CD4-positive, CD25-positive, alpha-beta regulatory T cell (primary cell): ENCODE measurements around the gene RAB17. TPM values are rescaled to one million over a fixed set of nuclear protein-coding genes. Genes with fewer than 3 reads are reported as not detected.

ENCODE experiments used
- ATAC-seq, 2 donors: fragments of 150-1000 bp; cut with Tn5 transposase; one replicate each; pipeline ENCODE4 v1.10.0; 2021; ENCODE audit warnings: low read depth in 2 of 2, moderate number of reproducible peaks in 2 of 2, moderate library complexity in 1 of 2
- DNase-seq, 3 donors: peaks; one replicate each; pipeline versions ENCODE4 v3.0.0 to v3.0.0-alpha.2; 2012 to 2022; ENCODE audit warnings: mixed read lengths in 1 of 3
- H3K27ac ChIP-seq: one replicate; pipeline ENCODE4 v1.7.0; 2013; ENCODE audit warnings: mild to moderate bottlenecking, low read length; ENCODE audit not compliant: insufficient read depth, poor library complexity, severe bottlenecking
- H3K27me3 ChIP-seq: one replicate; pipeline ENCODE4 v1.7.0; 2013; ENCODE audit warnings: low read length; ENCODE audit not compliant: control insufficient read depth, insufficient read depth
- H3K36me3 ChIP-seq: one replicate; pipeline ENCODE4 v1.7.0; 2013; ENCODE audit warnings: mild to moderate bottlenecking, low read length, moderate library complexity; ENCODE audit not compliant: control insufficient read depth, insufficient read depth
- H3K4me1 ChIP-seq: 2 replicates; pipeline ENCODE4 v1.7.0; 2013; ENCODE audit warnings: mild to moderate bottlenecking, low read length; ENCODE audit not compliant: insufficient read depth, control insufficient read depth, poor library complexity, severe bottlenecking
- H3K4me3 ChIP-seq: one replicate; pipeline ENCODE4 v1.7.0; 2013; ENCODE audit warnings: low read depth, mild to moderate bottlenecking, low read length, moderate library complexity
- H3K9me3 ChIP-seq, 2 experiments: 1 replicate in 1 of 2; 2 replicates in 1 of 2; pipeline ENCODE4 v1.7.0; 2013; ENCODE audit warnings: low read length in 2 of 2, mild to moderate bottlenecking in 1 of 2, moderate library complexity in 1 of 2; ENCODE audit not compliant: control insufficient read depth in 2 of 2
- H3K27ac Mint-ChIP-seq, 3 donors: one replicate each; pipeline ENCODE4 v1.8.0; 2020 to 2022; ENCODE audit warnings: mild to moderate bottlenecking in 3 of 3, mixed read lengths in 3 of 3, moderate library complexity in 2 of 3
- H3K27me3 Mint-ChIP-seq: one replicate; pipeline ENCODE4 v1.8.0; 2022; ENCODE audit warnings: mild to moderate bottlenecking, mixed read lengths
- H3K36me3 Mint-ChIP-seq: one replicate; pipeline ENCODE4 v1.8.0; 2020; ENCODE audit warnings: mixed read lengths
- H3K4me1 Mint-ChIP-seq, 4 donors: one replicate each; pipeline ENCODE4 v1.8.0; 2020 to 2022; ENCODE audit warnings: mixed read lengths in 4 of 4, mild to moderate bottlenecking in 1 of 4
- H3K4me3 Mint-ChIP-seq, 4 donors: one replicate each; pipeline ENCODE4 v1.8.0; 2020 to 2022; ENCODE audit warnings: mild to moderate bottlenecking in 4 of 4, mixed read lengths in 4 of 4, moderate library complexity in 3 of 4
- H3K9me3 Mint-ChIP-seq, 7 donors: one replicate each; pipeline ENCODE4 v1.8.0; 2020 to 2022; ENCODE audit warnings: mixed read lengths in 7 of 7, mild to moderate bottlenecking in 3 of 7, moderate library complexity in 2 of 7
- polyA plus RNA-seq, 4 donors: library from polyadenylated mRNA; unstranded; fragments of 300-500 nt; fragmentation: Illumina TruSeq; gene quantifications; one replicate each; pipeline ENCODE4 v1.2.3, GENCODE V29; 2021
- total RNA-seq: library from RNA; stranded (reverse); gene quantifications from one replicate; pipeline ENCODE4 v1.2.3, GENCODE V29; 2022

Gene RAB17
- total and polyA plus RNA-seq, 5 donors from 2014 or later = not detected

GRCh38 chr2:237553948-237554347 lies 36.6 kb downstream of the RAB17 start:
- H3K36me3 ChIP-seq = no peaks in the 10 kb centered on the region
- H3K36me3 Mint-ChIP-seq = peaks cover 4% of the 10 kb centered on the region
- H3K27me3 Mint-ChIP-seq = peaks cover 25% of the 10 kb centered on the region
- H3K4me1 Mint-ChIP-seq = peaks cover 0 to 12% (median 4%) of the 10 kb centered on the region in 4 donors
- no peak overlapping the region for H3K27ac Mint-ChIP-seq
- H3K4me3 Mint-ChIP-seq = no peak overlapping the region
- H3K27ac ChIP-seq = no peak overlapping the region
- H3K9me3 Mint-ChIP-seq = peaks cover 0 to 12% (median 5%) of the 10 kb centered on the region in 7 donors
- H3K27me3 ChIP-seq = peaks cover 6% of the 10 kb centered on the region
- H3K4me1 ChIP-seq = no peaks in the 10 kb centered on the region
- H3K4me3 ChIP-seq = no peak overlapping the region
- ATAC-seq (no peak), DNase-seq (no peak)
- peaks cover 7 to 12% of the 10 kb centered on the region in 2 experiments for H3K9me3 ChIP-seq

GRCh38 chr2:237552908-237553307 lies 37.6 kb downstream of the RAB17 start:
- H3K36me3 Mint-ChIP-seq = peaks cover 4% of the 10 kb centered on the region
- Histone ChIP-seq H3K27ac (no peak overlapping the region), H3K27me3 (peaks cover 6% of the 10 kb centered on the region), H3K36me3 (no peaks in the 10 kb centered on the region), H3K4me3 (no peak overlapping the region), H3K9me3 (peaks cover 7 to 12% of the 10 kb centered on the region in 2 experiments), H3K4me1 (no peaks in the 10 kb centered on the region)
- H3K9me3 Mint-ChIP-seq = peaks cover 0 to 12% (median 5%) of the 10 kb centered on the region in 7 donors
- H3K27ac Mint-ChIP-seq = no peak overlapping the region
- H3K4me1 Mint-ChIP-seq = peaks cover 0 to 12% (median 4%) of the 10 kb centered on the region in 4 donors
- peaks cover 16% of the 10 kb centered on the region for H3K27me3 Mint-ChIP-seq
- DNase-seq (no peak), ATAC-seq (no peak)
- H3K4me3 Mint-ChIP-seq = no peak overlapping the region

GRCh38 chr2:237551071-237551574 lies 39.4 kb downstream of the RAB17 start:
- H3K27ac Mint-ChIP-seq = no peak overlapping the region
- H3K4me3 Mint-ChIP-seq = no peak overlapping the region
- Histone ChIP-seq H3K9me3 (peaks cover 7 to 9% of the 10 kb centered on the region in 2 experiments), H3K36me3 (no peaks in the 10 kb centered on the region), H3K4me1 (no peaks in the 10 kb centered on the region), H3K4me3 (no peak overlapping the region), H3K27me3 (peaks cover 2% of the 10 kb centered on the region), H3K27ac (no peak overlapping the region)
- ATAC-seq (no peak), DNase-seq (no peak)
- H3K27me3 Mint-ChIP-seq = peaks cover 10% of the 10 kb centered on the region
- H3K4me1 Mint-ChIP-seq = peaks cover 0 to 3% (median 0%) of the 10 kb centered on the region in 4 donors
- peaks cover 0 to 9% (median 2%) of the 10 kb centered on the region in 7 donors for H3K9me3 Mint-ChIP-seq
- peaks cover 2% of the 10 kb centered on the region for H3K36me3 Mint-ChIP-seq

DNA sequence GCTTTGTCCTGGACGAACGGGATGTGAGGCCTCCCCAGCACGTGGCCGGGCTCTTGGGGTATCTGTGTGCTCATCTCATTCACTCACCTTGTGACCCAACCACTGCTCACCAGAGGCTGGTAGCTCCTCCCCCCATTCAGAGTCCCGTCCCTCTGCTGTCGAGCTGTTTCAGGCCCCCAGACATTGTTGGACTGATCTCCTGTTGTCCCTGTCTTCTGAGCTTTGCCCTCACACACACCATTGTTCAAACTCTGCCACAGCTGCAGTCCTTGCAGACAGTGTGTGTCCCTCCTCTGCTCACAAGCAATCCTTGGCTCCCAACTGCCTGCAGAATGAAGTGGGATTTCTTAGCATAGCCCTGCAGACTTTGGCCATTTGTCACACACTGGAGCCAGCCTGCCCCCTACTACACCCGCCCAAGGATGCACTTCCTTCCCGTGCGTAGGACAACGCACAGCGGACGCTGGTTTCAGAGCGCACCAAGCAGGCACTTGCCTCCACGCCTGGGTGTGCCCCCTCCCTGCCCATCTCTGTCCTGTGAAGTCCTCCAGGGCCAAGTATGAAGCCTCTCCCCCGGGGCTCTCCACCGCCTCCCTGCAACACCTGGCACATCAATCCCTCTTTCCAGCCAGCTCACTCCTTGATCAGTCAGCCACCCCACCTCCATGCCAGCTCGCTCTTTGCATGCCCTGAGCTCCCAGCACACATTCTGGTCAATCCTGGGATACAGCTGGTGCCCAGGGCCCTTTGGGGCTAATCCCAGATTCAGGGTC lies 40.7 kb downstream of the RAB17 start:
- Histone ChIP-seq H3K4me3 (no peak overlapping the region), H3K4me1 (no peaks in the 10 kb centered on the region)
- no peak overlapping the region for H3K4me3 Mint-ChIP-seq

GRCh38 chr2:237549216-237549615 lies 41.3 kb downstream of the RAB17 start:
- Histone ChIP-seq H3K27ac (no peak overlapping the region), H3K36me3 (no peaks in the 10 kb centered on the region), H3K4me3 (no peak overlapping the region), H3K9me3 (no peaks in the 10 kb centered on the region), H3K27me3 (no peaks in the 10 kb centered on the region), H3K4me1 (no peaks in the 10 kb centered on the region)
- ATAC-seq (no peak), DNase-seq (no peak)
- H3K9me3 Mint-ChIP-seq = peaks cover 0 to 4% (median 0%) of the 10 kb centered on the region in 7 donors
- no peaks in the 10 kb centered on the region for H3K36me3 Mint-ChIP-seq
- H3K27ac Mint-ChIP-seq = no peak overlapping the region
- peaks cover 0 to 3% (median 0%) of the 10 kb centered on the region in 4 donors for H3K4me1 Mint-ChIP-seq
- no peak overlapping the region for H3K4me3 Mint-ChIP-seq
- H3K27me3 Mint-ChIP-seq = peaks cover 5% of the 10 kb centered on the region

More for the DNA sequence above, 40.7 kb downstream of the RAB17 start:
- no peaks in the 10 kb centered on the region for H3K36me3 Mint-ChIP-seq
- DNase-seq (no peak), ATAC-seq (no peak)
- H3K27me3 Mint-ChIP-seq = peaks cover 10% of the 10 kb centered on the region
- no peaks in the 10 kb centered on the region for H3K9me3 ChIP-seq
- no peak overlapping the region for H3K27ac Mint-ChIP-seq
- no peaks in the 10 kb centered on the region for H3K27me3 ChIP-seq
- no peaks in the 10 kb centered on the region for H3K36me3 ChIP-seq
- H3K9me3 Mint-ChIP-seq = peaks cover 0 to 4% (median 0%) of the 10 kb centered on the region in 7 donors
- H3K27ac ChIP-seq = no peak overlapping the region
- peaks cover 0 to 3% (median 0%) of the 10 kb centered on the region in 4 donors for H3K4me1 Mint-ChIP-seq

DNA sequence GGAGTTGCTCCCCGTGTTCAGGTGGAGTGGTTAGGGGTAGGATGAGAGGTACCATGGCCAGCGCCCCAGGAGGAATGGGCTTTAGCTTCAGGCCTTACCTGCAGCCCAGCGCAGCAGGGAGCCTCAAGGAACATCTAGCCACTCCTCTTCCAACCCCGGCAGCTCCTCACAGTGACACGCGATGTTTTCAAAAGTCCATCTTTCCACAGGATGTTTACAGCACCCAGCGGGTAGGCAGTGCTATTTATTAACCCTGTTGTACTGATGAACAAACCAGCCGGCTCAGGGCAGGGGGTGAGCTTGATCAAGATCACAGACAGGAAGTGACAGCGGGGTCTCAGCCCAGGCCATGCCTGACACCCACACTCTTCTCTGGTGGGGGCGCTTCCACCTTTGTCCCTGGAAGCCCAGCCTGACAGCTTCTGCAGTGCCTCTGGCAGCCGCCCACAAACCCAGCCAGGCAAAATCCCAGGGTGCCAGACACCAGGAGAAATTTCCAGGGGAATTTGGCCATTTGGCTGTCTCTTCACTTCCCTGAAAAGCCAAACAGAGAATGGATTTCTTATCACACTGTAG lies 42.6 kb downstream of the RAB17 start:
- Mint-ChIP-seq H3K4me3 (no peak overlapping the region), H3K9me3 (no peaks in the 10 kb centered on the region), H3K27me3 (peaks cover 5% of the 10 kb centered on the region), H3K4me1 (no peaks in the 10 kb centered on the region), H3K36me3 (no peaks in the 10 kb centered on the region), H3K27ac (no peak overlapping the region)
- DNase-seq = no peak
- no peaks in the 10 kb centered on the region for H3K4me1 ChIP-seq
- H3K36me3 ChIP-seq = no peaks in the 10 kb centered on the region
- H3K27ac ChIP-seq = no peak overlapping the region
- no peaks in the 10 kb centered on the region for H3K9me3 ChIP-seq
- H3K4me3 ChIP-seq = no peak overlapping the region
- no peaks in the 10 kb centered on the region for H3K27me3 ChIP-seq
- ATAC-seq = no peak

DNA sequence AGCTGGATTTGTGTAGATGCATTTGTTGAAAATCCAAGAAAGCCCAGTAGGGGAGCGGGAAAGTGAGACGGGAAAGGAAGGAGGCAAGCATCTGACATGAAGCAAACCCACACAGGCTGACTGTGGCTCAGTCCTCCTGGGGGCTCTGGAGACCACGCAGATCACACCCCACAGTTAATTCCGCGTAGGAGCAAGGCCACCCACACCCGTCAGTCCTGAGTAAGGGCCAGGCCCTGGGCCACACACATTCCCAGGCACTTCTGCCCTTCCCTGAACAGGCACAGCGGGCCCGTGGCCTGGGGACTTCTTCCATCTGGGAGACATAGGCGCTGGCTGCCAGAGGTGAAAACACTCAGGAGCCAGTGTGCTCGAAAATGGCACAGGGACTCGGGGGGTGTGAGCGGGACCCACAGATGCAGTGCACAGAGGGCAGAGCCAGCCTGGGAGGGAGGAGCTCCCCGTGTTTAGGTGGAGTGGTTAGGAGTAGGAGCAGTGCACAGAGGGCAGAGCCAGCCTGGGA lies 43.6 kb downstream of the RAB17 start:
- Histone ChIP-seq H3K27ac (no peak overlapping the region), H3K36me3 (no peaks in the 10 kb centered on the region), H3K9me3 (no peaks in the 10 kb centered on the region), H3K4me3 (no peak overlapping the region), H3K4me1 (no peaks in the 10 kb centered on the region), H3K27me3 (no peaks in the 10 kb centered on the region)
- Mint-ChIP-seq H3K27ac (no peak overlapping the region), H3K36me3 (no peaks in the 10 kb centered on the region), H3K4me1 (no peaks in the 10 kb centered on the region), H3K4me3 (no peak overlapping the region), H3K9me3 (no peaks in the 10 kb centered on the region), H3K27me3 (peaks cover 5% of the 10 kb centered on the region)
- no peak for DNase-seq
- no peak for ATAC-seq
